Duodenal mucosa (tissue), 2 donors: Measurements from ENCODE around the gene KDELR3.

ENCODE experiments used
- H3K27ac ChIP-seq: one replicate; pipeline ENCODE4 v1.7.0; 2013; ENCODE audit warnings: low read depth, low read length
- H3K27me3 ChIP-seq, 2 donors: one replicate each; pipeline ENCODE4 v1.7.0; 2013; ENCODE audit warnings: low read length in 2 of 2, control low read depth in 1 of 2; ENCODE audit not compliant: insufficient read depth in 2 of 2, control insufficient read depth in 1 of 2
- H3K36me3 ChIP-seq, 2 donors: one replicate each; pipeline ENCODE4 v1.7.0; 2013; ENCODE audit warnings: low read length in 2 of 2, control low read depth in 1 of 2; ENCODE audit not compliant: insufficient read depth in 2 of 2, control insufficient read depth in 1 of 2
- H3K4me1 ChIP-seq, 2 donors: one replicate each; pipeline ENCODE4 v1.7.0; 2013; ENCODE audit warnings: low read length in 2 of 2, control low read depth in 1 of 2; ENCODE audit not compliant: insufficient read depth in 2 of 2, control insufficient read depth in 1 of 2
- H3K4me3 ChIP-seq, 2 donors: one replicate each; pipeline ENCODE4 v1.7.0; 2013; ENCODE audit warnings: low read length in 2 of 2, low read depth in 1 of 2
- H3K9ac ChIP-seq, 2 donors: one replicate each; pipeline ENCODE4 v1.7.0; 2013; ENCODE audit warnings: low read length in 2 of 2, low read depth in 1 of 2
- H3K9me3 ChIP-seq, 2 donors: one replicate each; pipeline ENCODE4 v1.7.0; 2013; ENCODE audit warnings: low read length in 2 of 2, control low read depth in 1 of 2; ENCODE audit not compliant: control insufficient read depth in 1 of 2

The KDELR3 gene

DNA sequence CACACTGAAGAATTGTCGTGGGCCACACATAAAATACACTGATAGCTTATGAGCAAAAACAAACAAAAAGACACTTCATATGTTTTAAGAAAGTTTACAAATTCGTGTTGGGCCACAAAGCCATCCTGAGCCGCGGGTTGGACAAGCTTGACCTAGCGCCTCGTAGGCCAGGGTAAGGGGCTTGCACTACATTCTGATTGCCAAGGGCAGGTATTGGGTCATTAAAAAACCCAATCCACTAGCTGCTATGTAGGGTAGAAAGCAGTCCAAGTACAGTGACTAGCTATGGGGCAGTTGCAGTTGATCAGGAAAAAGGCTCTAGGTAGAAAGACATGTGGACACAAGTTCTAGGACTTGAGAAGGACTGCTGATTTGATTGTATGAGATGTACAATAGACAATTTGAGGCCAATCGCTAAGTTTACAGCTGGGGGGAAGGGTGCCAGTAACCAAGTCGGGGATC is 14.0 kb downstream of the KDELR3 start:
- no peak overlapping the region for H3K9ac ChIP-seq
- H3K9me3 ChIP-seq, result no peaks in the 10 kb centered on the region
- H3K36me3 ChIP-seq, result peaks cover 46 to 65% of the 10 kb centered on the region in 2 donors
- no peaks in the 10 kb centered on the region for H3K27me3 ChIP-seq
- H3K27ac ChIP-seq, result no peak overlapping the region
- H3K4me3 ChIP-seq, result no peak overlapping the region
- no peaks in the 10 kb centered on the region for H3K4me1 ChIP-seq

GRCh38 chr22:38482662-38483308 is 14.9 kb downstream of the KDELR3 start:
- no peak overlapping the region for H3K9ac ChIP-seq
- H3K4me3 ChIP-seq, result no peak overlapping the region
- no peak overlapping the region for H3K27ac ChIP-seq
- peaks cover 51 to 73% of the 10 kb centered on the region in 2 donors for H3K36me3 ChIP-seq
- no peaks in the 10 kb centered on the region for H3K27me3 ChIP-seq
- no peaks in the 10 kb centered on the region for H3K9me3 ChIP-seq
- no peaks in the 10 kb centered on the region for H3K4me1 ChIP-seq

DNA sequence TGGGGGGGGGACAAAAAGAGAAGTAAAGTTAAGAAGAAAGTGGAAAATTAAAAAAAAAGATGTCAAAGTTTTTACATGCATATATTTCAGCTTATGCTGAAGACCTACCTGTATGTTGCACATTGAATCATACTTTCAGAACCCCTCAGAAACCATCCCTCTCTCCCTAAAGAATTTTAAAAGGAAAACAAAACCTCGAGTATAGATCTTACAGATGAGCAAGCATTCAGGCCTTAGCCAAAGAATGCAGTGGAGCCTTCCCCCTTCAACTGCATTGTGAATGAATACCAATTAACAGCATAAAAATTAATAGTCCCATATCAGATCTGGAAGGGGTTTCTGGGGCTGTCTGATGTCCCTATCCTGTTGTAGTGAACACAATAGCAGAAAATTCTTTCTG is 16.3 kb downstream of the KDELR3 start:
- Histone ChIP-seq H3K27ac (no peak overlapping the region), H3K9me3 (no peaks in the 10 kb centered on the region), H3K4me1 (no peaks in the 10 kb centered on the region), H3K9ac (no peak overlapping the region), H3K27me3 (no peaks in the 10 kb centered on the region), H3K4me3 (no peak overlapping the region), H3K36me3 (peaks cover 65 to 87% of the 10 kb centered on the region in 2 donors)

- Histone ChIP-seq H3K27me3 (no peaks in the 10 kb centered on the region), H3K4me1 (peaks cover 4 to 5% of the 10 kb centered on the region in 2 donors), H3K9me3 (no peaks in the 10 kb centered on the region), H3K27ac (no peak overlapping the region), H3K36me3 (peaks cover 79 to 96% of the 10 kb centered on the region in 2 donors), H3K9ac (no peak overlapping the region), H3K4me3 (no peak overlapping the region)
Measured at GRCh38 chr22:38485783-38486182, 17.9 kb downstream of the KDELR3 start.

- H3K27me3 ChIP-seq, result no peaks in the 10 kb centered on the region
- H3K4me1 ChIP-seq, result peaks cover 5 to 11% of the 10 kb centered on the region in 2 donors
- H3K9me3 ChIP-seq, result no peaks in the 10 kb centered on the region
- H3K27ac ChIP-seq, result no peak overlapping the region
- H3K9ac ChIP-seq, result no peak overlapping the region
- peaks cover 73 to 93% of the 10 kb centered on the region in 2 donors for H3K36me3 ChIP-seq
- H3K4me3 ChIP-seq, result no peak overlapping the region
Measured at GRCh38 chr22:38487946-38488345, 20.1 kb downstream of the KDELR3 start.

- no peaks in the 10 kb centered on the region for H3K9me3 ChIP-seq
- peaks cover 73 to 93% of the 10 kb centered on the region in 2 donors for H3K36me3 ChIP-seq
- H3K4me3 ChIP-seq, result no peak overlapping the region
- no peak overlapping the region for H3K9ac ChIP-seq
- no peak overlapping the region for H3K27ac ChIP-seq
- H3K4me1 ChIP-seq, result peaks cover 5 to 11% of the 10 kb centered on the region in 2 donors
- no peaks in the 10 kb centered on the region for H3K27me3 ChIP-seq
Measured at GRCh38 chr22:38489142-38489541, 21.2 kb downstream of the KDELR3 start.

- H3K27ac ChIP-seq, result no peak overlapping the region
- no peaks in the 10 kb centered on the region for H3K27me3 ChIP-seq
- H3K9me3 ChIP-seq, result no peaks in the 10 kb centered on the region
- peaks cover 7 to 11% of the 10 kb centered on the region in 2 donors for H3K4me1 ChIP-seq
- no peak overlapping the region for H3K9ac ChIP-seq
- H3K4me3 ChIP-seq, result no peak overlapping the region
- H3K36me3 ChIP-seq, result peaks cover 73 to 93% of the 10 kb centered on the region in 2 donors
Measured at GRCh38 chr22:38489561-38490145, 21.8 kb downstream of the KDELR3 start.

- no peak overlapping the region for H3K27ac ChIP-seq
- no peak overlapping the region for H3K4me3 ChIP-seq
- no peak overlapping the region for H3K9ac ChIP-seq
- peaks cover 8 to 11% of the 10 kb centered on the region in 2 donors for H3K4me1 ChIP-seq
- H3K36me3 ChIP-seq, result peaks cover 77 to 93% of the 10 kb centered on the region in 2 donors
- no peaks in the 10 kb centered on the region for H3K9me3 ChIP-seq
- no peaks in the 10 kb centered on the region for H3K27me3 ChIP-seq
Measured at GRCh38 chr22:38490475-38490874, 22.6 kb downstream of the KDELR3 start.

GRCh38 chr22:38490915-38491314 is 23.0 kb downstream of the KDELR3 start:
- H3K36me3 ChIP-seq, result peaks cover 76 to 95% of the 10 kb centered on the region in 2 donors
- no peak overlapping the region for H3K4me3 ChIP-seq
- H3K4me1 ChIP-seq, result peaks cover 8 to 11% of the 10 kb centered on the region in 2 donors
- H3K27me3 ChIP-seq, result no peaks in the 10 kb centered on the region
- no peak overlapping the region for H3K9ac ChIP-seq
- no peak overlapping the region for H3K27ac ChIP-seq
- no peaks in the 10 kb centered on the region for H3K9me3 ChIP-seq

GRCh38 chr22:38491707-38492348 is 23.9 kb downstream of the KDELR3 start:
- no peaks in the 10 kb centered on the region for H3K27me3 ChIP-seq
- peaks cover 75 to 95% of the 10 kb centered on the region in 2 donors for H3K36me3 ChIP-seq
- no peak overlapping the region for H3K27ac ChIP-seq
- peaks cover 8 to 11% of the 10 kb centered on the region in 2 donors for H3K4me1 ChIP-seq
- H3K9ac ChIP-seq, result no peak overlapping the region
- no peak overlapping the region for H3K4me3 ChIP-seq
- no peaks in the 10 kb centered on the region for H3K9me3 ChIP-seq
